ENCODE data around the gene PDE8B.

DNA sequence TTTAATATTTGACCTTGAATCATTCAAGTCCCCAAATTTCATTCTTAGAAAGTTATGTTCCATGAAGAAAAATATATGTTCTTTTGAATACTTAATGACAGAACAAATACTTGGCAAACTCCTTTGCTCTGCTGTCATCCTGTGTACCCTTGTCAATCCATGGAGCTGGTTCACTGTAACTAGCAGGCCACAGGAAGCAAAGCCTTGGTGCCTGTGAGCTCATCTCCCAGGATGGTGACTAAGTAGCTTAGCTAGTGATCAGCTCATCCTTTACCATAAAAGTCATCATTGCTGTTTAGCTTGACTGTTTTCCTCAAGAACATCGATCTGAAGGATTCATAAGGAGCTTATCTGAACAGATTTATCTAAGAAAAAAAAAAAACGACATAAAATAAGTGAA, 216.2 kb downstream of the PDE8B start:
- TF ChIP-seq EZH2 (IDR thresholded peaks at IDR 0.05) (no peak), CEBPB (IDR thresholded peaks at IDR 0.05; ENCODE audit: low read depth) (no peak), SP1 (IDR thresholded peaks at IDR 0.05; ENCODE audit: low read depth) (no peak), YY1 (IDR thresholded peaks at IDR 0.05; ENCODE audit: extremely low read depth, insufficient replicate concordance, low read depth, low read length) (no peak), CBX3 (IDR thresholded peaks at IDR 0.05; ENCODE audit: low read depth) (no peak)
- TF ChIP-seq, protein P1, sequence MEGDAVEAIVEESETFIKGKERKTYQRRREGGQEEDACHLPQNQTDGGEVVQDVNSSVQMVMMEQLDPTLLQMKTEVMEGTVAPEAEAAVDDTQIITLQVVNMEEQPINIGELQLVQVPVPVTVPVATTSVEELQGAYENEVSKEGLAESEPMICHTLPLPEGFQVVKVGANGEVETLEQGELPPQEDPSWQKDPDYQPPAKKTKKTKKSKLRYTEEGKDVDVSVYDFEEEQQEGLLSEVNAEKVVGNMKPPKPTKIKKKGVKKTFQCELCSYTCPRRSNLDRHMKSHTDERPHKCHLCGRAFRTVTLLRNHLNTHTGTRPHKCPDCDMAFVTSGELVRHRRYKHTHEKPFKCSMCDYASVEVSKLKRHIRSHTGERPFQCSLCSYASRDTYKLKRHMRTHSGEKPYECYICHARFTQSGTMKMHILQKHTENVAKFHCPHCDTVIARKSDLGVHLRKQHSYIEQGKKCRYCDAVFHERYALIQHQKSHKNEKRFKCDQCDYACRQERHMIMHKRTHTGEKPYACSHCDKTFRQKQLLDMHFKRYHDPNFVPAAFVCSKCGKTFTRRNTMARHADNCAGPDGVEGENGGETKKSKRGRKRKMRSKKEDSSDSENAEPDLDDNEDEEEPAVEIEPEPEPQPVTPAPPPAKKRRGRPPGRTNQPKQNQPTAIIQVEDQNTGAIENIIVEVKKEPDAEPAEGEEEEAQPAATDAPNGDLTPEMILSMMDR (IDR thresholded peaks at IDR 0.05 in 2 of 3, conservative IDR thresholded peaks at IDR 0.05 in 1 of 3; ENCODE audit: borderline replicate concordance in 1 of 3, insufficient read depth in 1 of 3, low read depth in 2 of 3, low read length in 2 of 3): no peak

All from HCT116 (cell line).